Stimulated activated naive CD8-positive, alpha-beta T cell treated with anti-CD3 and anti-CD28 coated beads, Interleukin-15, Interleukin-2, amounts not matched to agents 100 ng/mL and 50 ng/mL, for 24 hours (primary cell): ENCODE measurements around the gene PPIF.
"Not testable (repeated sequence)": the region's sequence is repeated elsewhere in the genome, so short reads cannot be mapped to it uniquely, and the experiment has no call there.

Experiments
- H3K27ac Mint-ChIP-seq: one replicate; pipeline ENCODE4 v1.8.0; 2021; ENCODE audit warnings: mild to moderate bottlenecking, mixed read lengths
- H3K27me3 Mint-ChIP-seq: one replicate; pipeline ENCODE4 v1.8.0; 2021; ENCODE audit warnings: mixed read lengths
- H3K36me3 Mint-ChIP-seq: one replicate; pipeline ENCODE4 v1.8.0; 2021; ENCODE audit warnings: low read depth, mixed read lengths
- H3K4me1 Mint-ChIP-seq: one replicate; pipeline ENCODE4 v1.8.0; 2021; ENCODE audit warnings: low read depth, mixed read lengths
- H3K4me3 Mint-ChIP-seq: one replicate; pipeline ENCODE4 v1.8.0; 2021; ENCODE audit warnings: mild to moderate bottlenecking, mixed read lengths
- H3K9me3 Mint-ChIP-seq: one replicate; pipeline ENCODE4 v1.8.0; 2021; ENCODE audit warnings: mixed read lengths

The PPIF gene

GRCh38 chr10:79334573-79334972 lies 12.7 kb upstream of the PPIF start:
- peak overlapping the region; percentile 34 for H3K27ac Mint-ChIP-seq
- H3K4me3 Mint-ChIP-seq, result no peak overlapping the region
- peaks cover 44% of the 10 kb centered on the region for H3K4me1 Mint-ChIP-seq
- H3K36me3 Mint-ChIP-seq, result no peaks in the 10 kb centered on the region
- H3K9me3 Mint-ChIP-seq, result no peaks in the 10 kb centered on the region
- H3K27me3 Mint-ChIP-seq, result no peaks in the 10 kb centered on the region

GRCh38 chr10:79335094-79335469 lies 12.2 kb upstream of the PPIF start:
- peaks cover 44% of the 10 kb centered on the region for H3K4me1 Mint-ChIP-seq
- no peaks in the 10 kb centered on the region for H3K36me3 Mint-ChIP-seq
- no peaks in the 10 kb centered on the region for H3K9me3 Mint-ChIP-seq
- no peaks in the 10 kb centered on the region for H3K27me3 Mint-ChIP-seq
- H3K27ac Mint-ChIP-seq, result peak overlapping the region; percentile 70
- no peak overlapping the region for H3K4me3 Mint-ChIP-seq

- Mint-ChIP-seq H3K27me3 (no peaks in the 10 kb centered on the region), H3K27ac (peak overlapping the region; percentile 70), H3K4me1 (peaks cover 41% of the 10 kb centered on the region), H3K36me3 (no peaks in the 10 kb centered on the region), H3K4me3 (no peak overlapping the region), H3K9me3 (no peaks in the 10 kb centered on the region)
Observed at GRCh38 chr10:79335470-79336235, 11.6 kb upstream of the PPIF start.

DNA sequence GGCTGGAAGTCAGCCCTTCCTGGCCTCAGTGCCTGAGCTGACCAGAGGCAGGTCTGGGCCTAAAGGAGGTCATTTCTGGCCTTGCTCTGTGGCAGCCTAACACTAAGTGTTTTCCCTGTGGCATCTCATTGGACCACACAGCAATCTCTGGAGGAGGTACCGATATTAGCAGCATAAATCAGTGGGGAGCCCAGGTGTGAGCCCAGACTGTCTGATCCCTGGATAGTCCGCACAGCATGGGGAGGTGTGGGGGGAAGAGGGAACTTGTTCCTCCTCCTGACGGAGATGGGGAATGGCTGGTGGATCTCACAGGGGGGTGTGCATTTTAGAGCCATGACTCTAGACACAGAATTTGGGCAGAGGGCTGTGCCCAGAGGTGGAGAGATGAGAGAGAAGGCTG lies 11.0 kb upstream of the PPIF start:
- Mint-ChIP-seq H3K4me1 (peaks cover 35% of the 10 kb centered on the region), H3K27ac (no peak overlapping the region), H3K36me3 (no peaks in the 10 kb centered on the region), H3K9me3 (no peaks in the 10 kb centered on the region), H3K27me3 (no peaks in the 10 kb centered on the region), H3K4me3 (no peak overlapping the region)

GRCh38 chr10:79336739-79337138 lies 10.5 kb upstream of the PPIF start:
- Mint-ChIP-seq H3K36me3 (no peaks in the 10 kb centered on the region), H3K4me3 (no peak overlapping the region), H3K4me1 (peaks cover 30% of the 10 kb centered on the region), H3K27ac (no peak overlapping the region), H3K9me3 (no peaks in the 10 kb centered on the region), H3K27me3 (no peaks in the 10 kb centered on the region)

DNA sequence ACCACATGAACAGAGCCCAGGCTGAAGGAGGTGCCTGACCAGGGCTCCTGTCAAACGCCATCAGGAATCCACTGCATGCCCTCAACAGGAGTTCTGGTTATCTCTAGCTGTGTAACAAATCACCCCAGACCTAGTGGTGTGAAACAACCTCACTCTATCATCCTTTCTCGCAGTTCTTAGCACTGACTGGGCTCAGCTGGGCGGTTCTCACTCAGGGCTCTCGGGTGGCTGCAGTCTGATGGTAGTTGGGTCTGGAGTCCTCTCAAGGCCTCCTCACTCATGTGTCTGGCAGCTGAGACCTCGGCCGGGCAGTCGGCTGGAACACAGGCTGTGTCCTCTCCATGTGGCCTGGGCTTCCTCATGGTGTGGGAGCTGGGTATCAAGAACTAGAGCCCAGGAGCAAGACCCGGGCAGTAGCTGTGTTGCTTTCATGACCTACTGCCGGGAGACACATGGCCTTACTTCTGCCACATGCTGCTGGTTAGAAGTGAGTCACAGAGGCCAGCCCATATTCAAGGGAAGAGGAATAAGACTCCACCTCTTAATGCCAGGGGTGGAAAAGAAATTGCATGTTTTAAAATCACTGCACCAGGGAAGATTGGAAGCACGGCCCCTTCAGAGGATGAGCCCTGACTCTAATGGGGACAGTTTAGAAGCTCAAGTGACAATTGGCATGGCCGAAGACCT lies 9.3 kb upstream of the PPIF start:
- not testable (repeated sequence) for H3K36me3 Mint-ChIP-seq, H3K4me3 Mint-ChIP-seq, H3K27me3 Mint-ChIP-seq, H3K9me3 Mint-ChIP-seq, H3K27ac Mint-ChIP-seq
- peaks cover 24% of the 10 kb centered on the region for H3K4me1 Mint-ChIP-seq

DNA sequence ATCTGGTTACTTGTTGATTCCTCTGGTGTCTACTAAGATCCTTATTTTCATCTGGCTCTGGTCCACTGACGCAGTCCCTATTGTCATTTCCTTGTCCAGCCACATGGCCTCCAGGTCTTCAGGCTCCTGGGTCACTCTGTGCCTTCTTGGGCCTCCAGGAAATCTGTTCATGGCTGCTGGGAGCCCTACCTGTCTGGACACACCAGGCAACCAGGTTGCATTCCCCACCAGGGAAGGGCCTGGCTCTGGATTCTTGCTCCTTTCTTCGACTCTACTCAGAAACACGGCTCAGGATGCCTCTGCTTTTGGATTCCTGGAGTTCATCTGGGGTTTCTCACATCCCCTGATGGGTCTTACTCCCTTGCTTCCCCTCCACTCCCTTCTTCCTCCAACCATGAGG lies 8.0 kb upstream of the PPIF start:
- Mint-ChIP-seq H3K36me3 (no peaks in the 10 kb centered on the region), H3K27ac (no peak overlapping the region), H3K4me3 (no peak overlapping the region), H3K9me3 (no peaks in the 10 kb centered on the region), H3K4me1 (peaks cover 13% of the 10 kb centered on the region), H3K27me3 (no peaks in the 10 kb centered on the region)

DNA sequence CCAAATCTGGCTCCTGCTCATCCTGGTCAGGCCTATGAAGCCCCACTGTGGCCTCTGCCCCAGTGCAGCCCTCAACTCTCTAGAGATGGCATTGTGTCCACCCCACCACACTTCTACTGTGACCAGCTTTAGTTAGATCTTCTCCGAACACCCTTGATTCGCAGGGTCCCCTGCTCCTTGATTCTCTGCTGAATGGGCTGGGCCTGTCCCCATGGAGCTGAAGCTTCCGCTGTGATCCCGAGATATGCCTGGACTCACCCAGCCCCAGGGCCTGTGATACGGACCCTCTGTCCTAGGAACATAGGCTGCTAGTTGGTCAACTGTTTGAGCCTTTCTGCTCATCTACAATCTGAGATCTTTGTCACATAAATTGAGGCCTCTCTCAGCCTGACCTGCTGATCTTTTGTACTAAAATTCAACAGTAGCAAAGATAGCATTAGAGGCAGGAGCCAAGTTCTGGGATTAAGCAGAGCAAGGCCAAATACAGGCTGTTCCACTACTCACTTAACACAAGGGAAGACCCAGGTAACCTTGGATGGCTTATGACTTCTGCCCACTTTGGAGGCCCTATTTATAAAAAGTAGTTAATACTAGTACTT lies 6.5 kb upstream of the PPIF start:
- Mint-ChIP-seq H3K4me1 (no peaks in the 10 kb centered on the region), H3K4me3 (no peak overlapping the region), H3K9me3 (no peaks in the 10 kb centered on the region), H3K36me3 (no peaks in the 10 kb centered on the region), H3K27ac (no peak overlapping the region), H3K27me3 (no peaks in the 10 kb centered on the region)

DNA sequence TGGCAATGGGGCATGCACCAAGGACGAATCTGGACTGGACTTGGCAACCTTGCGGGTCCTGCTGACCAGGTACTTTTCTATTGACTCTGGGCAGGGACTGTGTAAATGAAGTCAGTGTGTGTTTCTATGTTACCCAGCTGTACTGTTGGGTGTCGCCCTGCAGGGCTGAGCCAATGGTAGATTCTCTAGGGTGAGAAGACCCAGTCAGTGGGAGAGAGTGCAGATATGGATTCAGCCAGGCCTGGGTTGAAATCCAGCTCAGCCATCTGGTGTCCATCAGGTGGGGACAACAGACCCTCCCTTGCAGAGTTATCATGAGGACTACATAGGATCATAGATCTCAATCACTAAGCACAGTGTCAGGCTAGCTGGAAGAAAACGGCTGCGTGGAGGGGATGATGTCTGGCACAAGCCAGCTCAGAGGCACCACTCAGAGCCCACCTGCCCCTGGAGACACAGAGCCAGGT lies 4.9 kb upstream of the PPIF start:
- no peaks in the 10 kb centered on the region for H3K36me3 Mint-ChIP-seq
- H3K4me3 Mint-ChIP-seq, result no peak overlapping the region
- H3K9me3 Mint-ChIP-seq, result no peaks in the 10 kb centered on the region
- no peaks in the 10 kb centered on the region for H3K27me3 Mint-ChIP-seq
- peaks cover 7% of the 10 kb centered on the region for H3K4me1 Mint-ChIP-seq
- no peak overlapping the region for H3K27ac Mint-ChIP-seq

- H3K36me3 Mint-ChIP-seq, result peaks cover under 1% of the 10 kb centered on the region
Observed at GRCh38 chr10:79342811-79343561, 4.3 kb upstream of the PPIF start.

DNA sequence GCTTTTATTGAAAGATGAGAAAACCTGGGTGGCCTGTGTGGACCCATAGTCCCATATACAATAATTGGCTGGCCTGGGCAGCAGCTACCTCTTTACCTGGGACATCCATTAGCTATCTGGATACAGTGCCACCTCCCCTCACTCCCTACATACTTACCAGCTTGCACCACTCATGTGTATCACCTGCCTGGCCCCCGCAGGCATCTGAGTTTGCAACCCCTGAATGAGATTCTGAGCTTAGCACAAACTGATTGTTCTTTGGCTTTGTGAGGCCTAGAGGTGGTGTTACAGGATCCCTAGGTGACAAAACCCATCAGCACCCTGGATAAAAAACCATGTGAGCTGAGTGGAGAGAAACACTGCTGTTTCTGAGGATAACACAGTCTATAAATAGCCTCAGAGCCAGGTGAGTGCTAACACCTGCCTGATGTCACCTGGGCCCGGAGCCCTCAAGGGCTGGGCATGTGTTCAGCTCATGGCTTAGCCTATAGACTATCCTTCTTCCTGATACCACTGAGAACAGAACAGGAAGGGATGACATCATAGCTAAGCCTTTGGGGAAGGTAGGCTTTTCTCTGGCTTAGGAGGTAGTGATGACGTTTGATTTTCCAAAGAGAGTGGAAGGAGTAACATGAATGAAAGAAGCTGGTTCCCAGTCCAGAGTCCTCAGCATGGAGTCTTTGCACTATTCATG lies 2.6 kb upstream of the PPIF start:
- H3K4me1 Mint-ChIP-seq, result peaks cover 22% of the 10 kb centered on the region
- no peak overlapping the region for H3K4me3 Mint-ChIP-seq

More at GRCh38 chr10:79342811-79343561, 4.3 kb upstream of the PPIF start:
- no peaks in the 10 kb centered on the region for H3K27me3 Mint-ChIP-seq
- no peak overlapping the region for H3K4me3 Mint-ChIP-seq
- H3K9me3 Mint-ChIP-seq, result no peaks in the 10 kb centered on the region
- no peak overlapping the region for H3K27ac Mint-ChIP-seq
- H3K4me1 Mint-ChIP-seq, result peaks cover 7% of the 10 kb centered on the region

DNA sequence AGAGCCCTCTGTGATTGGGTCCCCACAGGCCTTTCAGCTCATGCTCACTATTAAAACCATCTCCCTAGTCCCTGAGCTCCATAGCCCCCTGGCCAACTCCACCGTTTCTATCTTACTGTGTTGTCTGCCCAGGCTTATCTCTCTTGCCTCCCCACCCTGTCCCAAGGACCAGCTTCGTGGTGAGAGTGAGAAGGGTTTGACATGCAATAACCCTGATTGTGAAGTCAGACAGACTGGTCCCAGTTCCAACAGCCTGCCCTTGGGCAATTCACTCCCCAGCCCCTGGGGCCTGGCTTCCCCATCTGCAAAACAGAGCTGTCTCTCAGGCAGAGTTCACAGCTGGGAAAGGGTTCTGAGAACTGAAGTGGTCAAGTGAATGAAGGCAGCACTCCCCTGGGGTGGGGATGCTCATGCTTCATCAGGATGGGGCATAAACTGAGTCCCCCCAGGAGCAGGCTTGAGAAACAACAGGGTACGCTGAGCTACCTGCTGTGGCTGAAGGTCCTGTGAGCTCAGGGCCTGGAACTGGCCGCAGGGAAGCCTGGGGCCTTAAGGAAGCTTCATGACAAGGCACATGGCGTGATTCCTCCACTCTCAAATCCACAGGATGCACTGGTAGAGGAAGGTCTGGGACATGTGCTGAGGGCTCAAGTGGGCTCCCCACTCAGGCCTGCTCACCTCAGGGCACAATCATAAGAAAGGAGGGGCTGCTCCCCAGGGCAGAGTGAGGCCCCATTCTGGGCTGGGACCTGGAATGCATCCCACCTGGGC lies 1.8 kb upstream of the PPIF start:
- H3K36me3 Mint-ChIP-seq, result peaks cover 24% of the 10 kb centered on the region
- H3K9me3 Mint-ChIP-seq, result no peaks in the 10 kb centered on the region
- H3K4me1 Mint-ChIP-seq, result peaks cover 30% of the 10 kb centered on the region
- no peaks in the 10 kb centered on the region for H3K27me3 Mint-ChIP-seq
- H3K27ac Mint-ChIP-seq, result no peak overlapping the region
- no peak overlapping the region for H3K4me3 Mint-ChIP-seq

More for the DNA sequence above, 2.6 kb upstream of the PPIF start:
- Mint-ChIP-seq H3K36me3 (peaks cover 17% of the 10 kb centered on the region), H3K9me3 (no peaks in the 10 kb centered on the region), H3K27me3 (no peaks in the 10 kb centered on the region), H3K27ac (no peak overlapping the region)

DNA sequence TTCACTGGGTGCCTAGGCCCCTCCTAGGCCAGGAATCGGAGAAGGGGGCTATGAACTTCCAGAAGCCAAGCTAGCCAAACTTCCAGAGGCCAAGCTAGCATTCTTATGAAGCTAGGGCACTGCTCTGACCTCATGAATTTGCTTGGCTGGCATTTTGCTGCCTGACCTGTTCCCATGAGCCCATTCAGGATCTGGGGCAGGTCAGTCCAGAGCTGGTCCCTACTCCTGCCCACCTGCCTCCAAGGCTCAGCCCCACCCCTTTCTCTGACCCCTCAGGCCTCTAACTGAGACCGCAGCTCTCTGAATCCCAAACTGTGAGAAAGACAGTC lies 1.3 kb upstream of the PPIF start:
- no peak overlapping the region for H3K27ac Mint-ChIP-seq
- peaks cover 30% of the 10 kb centered on the region for H3K36me3 Mint-ChIP-seq
- no peak overlapping the region for H3K4me3 Mint-ChIP-seq

More for the DNA sequence above, 1.3 kb upstream of the PPIF start:
- H3K27me3 Mint-ChIP-seq, result no peaks in the 10 kb centered on the region
- no peaks in the 10 kb centered on the region for H3K9me3 Mint-ChIP-seq
- H3K4me1 Mint-ChIP-seq, result peaks cover 34% of the 10 kb centered on the region
